ENCODE measurements around the gene DCK. TPM values are rescaled to one million over a fixed set of nuclear protein-coding genes. Genes with fewer than 3 reads are reported as not detected.

DCK gene
- 18.4 and 23.7 TPM in 2 replicates for total RNA-seq

DNA sequence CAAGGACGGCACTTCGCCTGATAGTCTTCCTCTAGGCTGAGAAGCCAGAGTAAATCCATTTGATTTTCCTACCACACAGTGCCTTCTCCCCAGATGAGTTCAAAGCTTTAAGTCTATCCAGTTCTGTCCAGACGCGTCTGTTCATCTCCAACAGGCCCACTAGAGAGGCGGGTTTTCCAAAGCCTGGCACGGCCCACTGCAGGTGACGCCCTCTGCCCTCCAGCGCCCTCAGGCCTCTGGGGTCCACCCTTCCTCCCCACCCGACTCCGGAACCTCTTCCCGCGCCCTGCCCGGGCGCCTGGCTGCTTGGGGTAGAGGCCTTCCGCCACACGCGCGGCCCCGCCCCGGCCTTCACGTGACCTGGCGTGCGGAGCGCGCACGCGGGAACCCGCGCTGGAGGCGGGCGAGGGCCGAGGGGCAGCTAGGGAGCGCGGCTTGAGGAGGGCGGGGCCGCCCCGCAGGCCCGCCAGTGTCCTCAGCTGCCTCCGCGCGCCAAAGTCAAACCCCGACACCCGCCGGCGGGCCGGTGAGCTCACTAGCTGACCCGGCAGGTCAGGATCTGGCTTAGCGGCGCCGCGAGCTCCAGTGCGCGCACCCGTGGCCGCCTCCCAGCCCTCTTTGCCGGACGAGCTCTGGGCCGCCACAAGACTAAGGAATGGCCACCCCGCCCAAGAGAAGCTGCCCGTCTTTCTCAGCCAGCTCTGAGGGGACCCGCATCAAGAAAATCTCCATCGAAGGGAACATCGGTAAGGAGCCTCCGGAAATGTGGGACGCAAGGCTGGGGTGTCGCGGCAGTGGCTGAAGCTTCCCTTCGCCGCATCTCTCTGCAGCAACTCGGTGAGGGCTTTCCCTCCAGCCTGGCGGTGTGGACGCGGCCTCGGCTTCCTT, at the start of gene DCK:
Gene DCK (plus strand): TSS at position 469 of the 888 bp plus-strand sequence. CDS start 187 bp downstream, at position 656.
- H3K4me3 ChIP-seq (ENCODE audit: low read depth, low read length), result peak within 1 kb of the TSS; percentile 91
- DNase-seq (ENCODE audit: low read depth), result peak; percentile 92
- TF ChIP-seq, protein P1, sequence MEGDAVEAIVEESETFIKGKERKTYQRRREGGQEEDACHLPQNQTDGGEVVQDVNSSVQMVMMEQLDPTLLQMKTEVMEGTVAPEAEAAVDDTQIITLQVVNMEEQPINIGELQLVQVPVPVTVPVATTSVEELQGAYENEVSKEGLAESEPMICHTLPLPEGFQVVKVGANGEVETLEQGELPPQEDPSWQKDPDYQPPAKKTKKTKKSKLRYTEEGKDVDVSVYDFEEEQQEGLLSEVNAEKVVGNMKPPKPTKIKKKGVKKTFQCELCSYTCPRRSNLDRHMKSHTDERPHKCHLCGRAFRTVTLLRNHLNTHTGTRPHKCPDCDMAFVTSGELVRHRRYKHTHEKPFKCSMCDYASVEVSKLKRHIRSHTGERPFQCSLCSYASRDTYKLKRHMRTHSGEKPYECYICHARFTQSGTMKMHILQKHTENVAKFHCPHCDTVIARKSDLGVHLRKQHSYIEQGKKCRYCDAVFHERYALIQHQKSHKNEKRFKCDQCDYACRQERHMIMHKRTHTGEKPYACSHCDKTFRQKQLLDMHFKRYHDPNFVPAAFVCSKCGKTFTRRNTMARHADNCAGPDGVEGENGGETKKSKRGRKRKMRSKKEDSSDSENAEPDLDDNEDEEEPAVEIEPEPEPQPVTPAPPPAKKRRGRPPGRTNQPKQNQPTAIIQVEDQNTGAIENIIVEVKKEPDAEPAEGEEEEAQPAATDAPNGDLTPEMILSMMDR (IDR thresholded peaks at IDR 0.05; ENCODE audit: insufficient read depth, low read depth, low read length), result no peak

DNA sequence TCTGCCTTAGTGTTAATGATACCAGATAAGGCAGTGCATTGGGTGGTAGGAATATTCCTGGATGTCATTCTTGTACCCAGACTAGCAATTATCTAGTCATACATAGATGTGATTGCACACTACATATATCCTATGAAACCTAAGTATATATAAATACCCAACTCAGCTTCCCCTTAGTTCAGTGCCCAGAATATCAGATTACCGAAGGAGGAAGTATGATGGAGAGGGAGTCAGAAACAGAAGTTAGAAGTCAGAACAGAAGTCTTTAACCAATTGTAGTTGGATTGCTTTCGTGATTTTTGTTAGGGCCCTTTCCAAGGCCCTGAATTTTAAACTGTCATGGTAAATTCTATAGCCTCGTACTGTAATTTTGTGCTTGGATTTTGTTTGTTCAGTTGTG, 48.4 kb upstream of the DCK start:
- TF ChIP-seq, protein P1 (IDR thresholded peaks at IDR 0.05; ENCODE audit: insufficient read depth, low read depth, low read length), result no peak
- H3K4me3 ChIP-seq (ENCODE audit: low read depth, low read length), result no peak overlapping the region
- DNase-seq (ENCODE audit: low read depth), result no peak

DNA sequence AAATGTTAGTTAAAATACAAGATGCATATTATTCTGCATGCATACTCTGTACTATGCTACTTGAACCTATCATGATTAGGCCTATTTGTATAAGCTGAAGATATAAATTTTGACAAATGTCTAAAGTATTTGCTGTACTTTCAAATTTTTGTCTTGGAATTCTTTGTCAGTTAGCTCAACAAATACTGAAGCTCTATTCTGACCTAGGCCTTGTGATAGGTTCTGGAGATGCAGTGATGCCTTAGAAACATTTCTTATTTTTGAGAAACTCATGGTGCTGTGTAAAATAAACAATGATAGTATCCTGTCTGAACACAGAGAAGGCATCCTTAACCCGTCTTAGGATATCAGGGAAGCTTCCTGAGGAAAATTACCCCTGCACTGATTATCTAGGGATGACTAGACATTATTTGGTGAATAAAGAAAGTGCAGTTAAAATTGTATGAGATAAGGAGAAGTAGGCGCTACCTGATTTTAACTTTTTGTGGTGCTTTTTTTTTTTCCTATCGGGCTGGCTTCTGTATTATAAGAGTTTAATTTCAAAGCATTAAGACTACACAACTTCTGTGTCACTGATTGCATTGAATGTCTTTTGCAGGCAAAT, 47.9 kb upstream of the DCK start:
- no peak overlapping the region for H3K4me3 ChIP-seq (ENCODE audit: low read depth, low read length)
- peak; percentile 10 for DNase-seq (ENCODE audit: low read depth)

DNA sequence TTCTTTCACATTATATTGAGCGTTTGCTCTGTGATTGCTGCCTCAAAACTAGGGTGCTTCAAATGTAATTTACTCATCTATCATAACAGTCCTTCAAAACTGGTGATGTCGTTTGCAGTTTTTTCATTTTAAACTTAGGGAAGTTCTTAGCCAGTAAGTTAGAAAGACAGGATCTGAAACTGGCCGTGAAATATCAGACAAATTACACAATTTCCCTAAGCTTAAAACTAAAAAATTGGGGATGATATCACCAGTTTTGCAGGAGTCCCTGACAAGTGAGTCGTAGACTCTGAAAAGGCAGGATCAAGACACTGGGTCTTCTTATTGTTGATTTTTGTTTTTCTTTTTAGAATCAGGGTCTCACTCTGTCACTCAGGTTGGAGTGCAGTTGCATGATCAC, 46.5 kb upstream of the DCK start:
- no peak for DNase-seq (ENCODE audit: low read depth)
- no peak overlapping the region for H3K4me3 ChIP-seq (ENCODE audit: low read depth, low read length)
- TF ChIP-seq, protein P1 (IDR thresholded peaks at IDR 0.05; ENCODE audit: insufficient read depth, low read depth, low read length), result no peak

More for the DNA sequence above, 47.9 kb upstream of the DCK start:
- TF ChIP-seq, protein P1 (IDR thresholded peaks at IDR 0.05; ENCODE audit: insufficient read depth, low read depth, low read length), result no peak

DNA sequence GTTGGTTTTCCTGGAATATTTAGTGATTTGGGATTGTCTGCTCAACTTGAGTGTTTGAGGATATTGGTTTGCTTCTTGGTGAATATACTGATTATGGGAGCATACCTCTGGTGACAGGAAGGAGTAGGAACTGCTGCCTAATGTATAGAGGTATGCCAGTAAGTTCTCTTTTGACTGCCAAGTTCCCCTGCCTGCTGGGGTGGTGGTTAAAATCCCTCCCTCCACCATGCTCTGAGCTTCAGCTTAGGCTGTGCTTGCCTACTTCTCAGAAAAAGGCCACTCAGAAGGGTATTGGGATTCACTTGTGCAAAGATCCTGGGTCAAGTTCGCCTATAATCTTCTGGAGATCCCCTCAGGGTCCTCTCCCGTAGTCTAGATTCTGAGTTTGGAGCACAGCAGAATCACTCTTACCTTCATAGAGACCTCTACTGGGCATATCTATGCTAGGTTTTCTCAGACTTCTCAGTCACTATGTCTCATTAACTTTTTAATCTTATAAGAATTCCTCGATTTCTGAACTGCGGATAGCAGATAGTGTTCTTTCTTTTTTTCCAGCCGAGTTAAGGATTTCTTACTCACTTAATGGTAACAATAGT, 44.7 kb upstream of the DCK start:
- no peak for DNase-seq (ENCODE audit: low read depth)
- TF ChIP-seq, protein P1 (IDR thresholded peaks at IDR 0.05; ENCODE audit: insufficient read depth, low read depth, low read length), result peak; percentile 19

DNA sequence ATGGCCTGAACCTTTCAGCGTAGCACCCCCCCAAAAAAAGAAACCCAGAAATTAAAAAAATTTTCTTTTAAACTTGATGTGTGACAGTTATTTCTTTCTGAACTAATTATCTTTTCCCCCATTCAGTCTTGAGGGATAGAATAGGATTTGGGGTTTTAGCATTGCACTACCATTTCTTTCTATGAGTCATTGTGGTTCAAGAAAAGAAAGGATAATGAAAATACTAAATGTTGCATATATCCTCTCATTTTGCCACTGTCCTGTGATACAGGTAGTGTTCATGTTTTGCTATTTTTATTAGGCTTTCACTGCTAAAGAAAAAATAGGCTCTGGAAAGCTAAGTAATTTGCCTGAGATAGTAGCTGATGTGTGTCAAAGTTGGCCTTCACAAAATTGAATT, 39.4 kb upstream of the DCK start:
- TF ChIP-seq, protein P1 (IDR thresholded peaks at IDR 0.05; ENCODE audit: insufficient read depth, low read depth, low read length), result no peak
- no peak for DNase-seq (ENCODE audit: low read depth)
- H3K4me3 ChIP-seq (ENCODE audit: low read depth, low read length), result no peak overlapping the region

More for the DNA sequence above, 44.7 kb upstream of the DCK start:
- no peak overlapping the region for H3K4me3 ChIP-seq (ENCODE audit: low read depth, low read length)

Data from fibroblast of villous mesenchyme (primary cell).